Measurements from ENCODE around the gene CARS1. TPM values are rescaled to one million over a fixed set of nuclear protein-coding genes. Genes with fewer than 3 reads are reported as not detected.

Gene CARS1
- polyA plus RNA-seq, 3 donors, result 30.9 to 46.8 (median 35.7) TPM

DNA sequence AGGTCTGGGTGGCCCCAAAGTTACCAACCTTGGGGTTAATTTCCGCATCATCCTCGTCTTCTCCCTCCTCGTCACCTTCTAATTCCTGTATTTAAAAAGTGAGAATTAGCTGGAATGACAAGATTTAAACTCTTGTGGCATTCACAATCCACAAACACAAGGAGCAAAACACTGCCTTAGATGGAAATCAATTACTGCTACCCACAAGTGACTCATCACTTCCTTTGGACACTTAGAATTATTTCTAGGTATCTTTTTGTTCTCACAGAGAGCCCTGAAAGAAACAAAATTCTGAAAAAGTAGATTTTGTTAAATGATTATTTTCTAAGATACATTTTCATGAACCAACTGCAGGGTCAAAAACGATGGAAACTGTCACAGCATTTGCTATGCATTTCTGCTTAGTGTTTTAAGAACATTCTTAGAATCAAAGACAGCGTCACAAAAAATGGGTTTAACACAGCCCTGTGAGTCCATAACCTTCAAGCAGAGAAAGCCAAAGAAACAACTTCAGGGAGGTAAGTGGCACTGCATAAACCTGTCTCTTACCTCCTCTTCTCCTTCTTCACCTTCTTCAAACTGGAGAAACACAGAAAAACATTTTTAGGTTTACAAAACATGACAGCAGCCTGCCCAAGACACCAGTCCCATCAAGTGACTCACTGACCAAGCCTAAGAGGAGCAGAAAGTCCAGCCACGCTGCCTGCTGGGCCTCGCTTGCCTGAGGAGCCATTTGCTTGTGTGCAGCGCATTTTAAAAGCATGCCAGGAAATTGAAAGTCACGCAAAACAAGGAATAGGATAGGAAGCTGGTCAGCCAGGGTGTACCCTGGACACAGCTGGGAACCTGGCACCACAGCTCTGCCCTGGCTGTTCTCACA, 105.8 kb downstream of the CARS1 start:
- peak overlapping the region in 1 of 2 donors; percentile 45 for H3K27ac ChIP-seq (ENCODE audit: low read depth in 1 of 2, low read length in 2 of 2)
- no peak overlapping the region for H2AFZ ChIP-seq (ENCODE audit: insufficient read depth, low read depth, low read length, poor library complexity, severe bottlenecking)
- H4K20me1 ChIP-seq (ENCODE audit: insufficient read depth, low read length), result peaks cover 2% of the 10 kb centered on the region
- Mint-ChIP-seq H3K36me3 (peaks cover 98% of the 10 kb centered on the region in 2 donors), H3K4me3 (no peak overlapping the region), H3K4me1 (peaks cover 17% of the 10 kb centered on the region), H3K9me3 (no peaks in the 10 kb centered on the region), H3K27ac (peak overlapping the region in 6 of 7 donors; percentile 23 to 79 (median 71)), H3K27me3 (ENCODE audit: low read depth in 3 of 3) (peaks cover 0 to 3% (median 0%) of the 10 kb centered on the region in 3 donors)
- no peak for DNase-seq
- H3K9me3 ChIP-seq (replicated peaks in 1 of 2; ENCODE audit: control insufficient read depth in 1 of 2, insufficient read depth in 1 of 2, low read length in 2 of 2), result no peaks in the 10 kb centered on the region
- H3K9ac ChIP-seq (ENCODE audit: insufficient read depth, low read length, poor library complexity, severe bottlenecking), result no peak overlapping the region
- TF ChIP-seq, protein P1, sequence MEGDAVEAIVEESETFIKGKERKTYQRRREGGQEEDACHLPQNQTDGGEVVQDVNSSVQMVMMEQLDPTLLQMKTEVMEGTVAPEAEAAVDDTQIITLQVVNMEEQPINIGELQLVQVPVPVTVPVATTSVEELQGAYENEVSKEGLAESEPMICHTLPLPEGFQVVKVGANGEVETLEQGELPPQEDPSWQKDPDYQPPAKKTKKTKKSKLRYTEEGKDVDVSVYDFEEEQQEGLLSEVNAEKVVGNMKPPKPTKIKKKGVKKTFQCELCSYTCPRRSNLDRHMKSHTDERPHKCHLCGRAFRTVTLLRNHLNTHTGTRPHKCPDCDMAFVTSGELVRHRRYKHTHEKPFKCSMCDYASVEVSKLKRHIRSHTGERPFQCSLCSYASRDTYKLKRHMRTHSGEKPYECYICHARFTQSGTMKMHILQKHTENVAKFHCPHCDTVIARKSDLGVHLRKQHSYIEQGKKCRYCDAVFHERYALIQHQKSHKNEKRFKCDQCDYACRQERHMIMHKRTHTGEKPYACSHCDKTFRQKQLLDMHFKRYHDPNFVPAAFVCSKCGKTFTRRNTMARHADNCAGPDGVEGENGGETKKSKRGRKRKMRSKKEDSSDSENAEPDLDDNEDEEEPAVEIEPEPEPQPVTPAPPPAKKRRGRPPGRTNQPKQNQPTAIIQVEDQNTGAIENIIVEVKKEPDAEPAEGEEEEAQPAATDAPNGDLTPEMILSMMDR (IDR thresholded peaks at IDR 0.05), result no peak
- 64% methylated on average over 5 of the region's 9 CpGs for WGBS (ENCODE audit: insufficient coverage)
- H3K4me1 ChIP-seq (ENCODE audit: control insufficient read depth in 1 of 2, insufficient read depth in 2 of 2, low read length in 2 of 2), result peaks cover 11 to 19% of the 10 kb centered on the region in 2 donors
- intact Hi-C loops (cut with micrococcal nuclease), result no loop called here
- peaks cover 87 to 94% of the 10 kb centered on the region in 2 donors for H3K36me3 ChIP-seq (replicated peaks in 1 of 2; ENCODE audit: control insufficient read depth in 1 of 2, insufficient read depth in 2 of 2, low read length in 2 of 2)
- H3K4me3 ChIP-seq (replicated peaks in 1 of 3; ENCODE audit: low read depth in 2 of 3, low read length in 3 of 3), result no peak overlapping the region
- H3K79me2 ChIP-seq (ENCODE audit: insufficient read depth, low read length), result peaks cover 2% of the 10 kb centered on the region
- H3K4me2 ChIP-seq (replicated peaks; ENCODE audit: extremely low read depth, low read length, poor library complexity, severe bottlenecking), result no peak overlapping the region
- H3K27me3 ChIP-seq (ENCODE audit: control insufficient read depth in 2 of 2, insufficient read depth in 2 of 2, low read length in 2 of 2), result no peaks in the 10 kb centered on the region

Small RNA genes within 50 kb of the gene (small RNA-seq; reads per million reads assigned to genes)
- gene RNU1-91P (ENCODE audit: insufficient read length, low read depth) (not detected), gene SNORA54 (ENCODE audit: insufficient read length, low read depth) (99.9 reads per million, percentile 96 among the genes with 10 or more reads in this experiment)

Other genes starting within 250 kb of the CARS1 start
- 10 to 100 TPM in 1 of 3 donors, 1 to 10 TPM in 2; 3.2 to 36.4 (median 4.7) TPM for gene CDKN1C, start 171.6 kb downstream of the CARS1 start, polyA plus RNA-seq
- 10 to 100 TPM in 1 of 3 donors, 1 to 10 TPM in 2; 2.6 to 54.5 (median 4.7) TPM for gene PHLDA2, start 128.0 kb downstream of the CARS1 start, polyA plus RNA-seq
- 10 to 100 TPM; 42.1 to 44.9 (median 44.9) TPM for gene NAP1L4, start 65.1 kb downstream of the CARS1 start, polyA plus RNA-seq
- gene OSBPL5, start 107.9 kb upstream of the CARS1 start, polyA plus RNA-seq, result 10 to 100 TPM in 1 of 3 donors, 1 to 10 TPM in 2; 3.1 to 30.3 (median 6.8) TPM
- not detected for gene MRGPRG, start 161.4 kb upstream of the CARS1 start, polyA plus RNA-seq
- gene MRGPRE, start 175.0 kb upstream of the CARS1 start, polyA plus RNA-seq, result not detected

Data from CD14-positive monocyte (primary cell).